ENCODE data around the gene CCDC28A.

Gene CCDC28A

DNA sequence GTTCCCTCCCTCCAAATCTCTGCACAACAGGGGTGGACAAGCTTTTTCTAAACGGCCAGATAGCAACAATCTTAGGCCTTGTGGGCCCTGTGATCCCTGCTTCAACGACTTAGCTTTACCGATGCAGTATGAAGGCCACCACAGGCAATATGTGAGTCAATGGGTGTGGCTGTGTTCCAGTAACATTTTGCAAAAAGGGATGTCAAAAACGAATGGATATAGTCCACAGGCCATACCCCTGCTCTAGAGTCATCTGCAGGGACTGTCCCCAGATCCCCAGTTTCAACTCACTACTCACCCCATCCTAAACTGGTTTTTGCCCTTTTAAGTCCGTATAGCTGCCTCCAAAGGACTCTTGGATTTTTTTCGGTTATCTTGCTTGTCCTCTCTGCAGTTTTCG, 56.7 kb downstream of the CCDC28A start:
- ATAC-seq = no peak
- TF ChIP-seq BACH2 (CRISPR knock-in tag; IDR thresholded peaks at IDR 0.05; ENCODE audit: borderline replicate concordance) = no peak
- no peak for TF ChIP-seq ZNF70 (CRISPR knock-in tag; IDR thresholded peaks at IDR 0.05)
- no peak for TF ChIP-seq PATZ1 (CRISPR knock-in tag; IDR thresholded peaks at IDR 0.05; ENCODE audit: borderline replicate concordance)
- TF ChIP-seq, protein P1, sequence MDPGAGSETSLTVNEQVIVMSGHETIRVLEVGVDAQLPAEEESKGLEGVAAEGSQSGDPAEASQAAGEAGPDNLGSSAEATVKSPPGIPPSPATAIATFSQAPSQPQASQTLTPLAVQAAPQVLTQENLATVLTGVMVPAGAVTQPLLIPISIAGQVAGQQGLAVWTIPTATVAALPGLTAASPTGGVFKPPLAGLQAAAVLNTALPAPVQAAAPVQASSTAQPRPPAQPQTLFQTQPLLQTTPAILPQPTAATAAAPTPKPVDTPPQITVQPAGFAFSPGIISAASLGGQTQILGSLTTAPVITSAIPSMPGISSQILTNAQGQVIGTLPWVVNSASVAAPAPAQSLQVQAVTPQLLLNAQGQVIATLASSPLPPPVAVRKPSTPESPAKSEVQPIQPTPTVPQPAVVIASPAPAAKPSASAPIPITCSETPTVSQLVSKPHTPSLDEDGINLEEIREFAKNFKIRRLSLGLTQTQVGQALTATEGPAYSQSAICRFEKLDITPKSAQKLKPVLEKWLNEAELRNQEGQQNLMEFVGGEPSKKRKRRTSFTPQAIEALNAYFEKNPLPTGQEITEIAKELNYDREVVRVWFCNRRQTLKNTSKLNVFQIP (CRISPR knock-in tag; IDR thresholded peaks at IDR 0.05; ENCODE audit: borderline replicate concordance, low read depth) = no peak
- TF ChIP-seq PPARA (CRISPR knock-in tag; IDR thresholded peaks at IDR 0.05; ENCODE audit: borderline replicate concordance) = no peak
- no peak for TF ChIP-seq SNAI2 (CRISPR knock-in tag; IDR thresholded peaks at IDR 0.05)
- no peak for TF ChIP-seq TOX (CRISPR knock-in tag; IDR thresholded peaks at IDR 0.05; ENCODE audit: borderline replicate concordance)
- no peak for TF ChIP-seq ESRRG (CRISPR knock-in tag; IDR thresholded peaks at IDR 0.05)
- no peak for TF ChIP-seq ARNTL (CRISPR knock-in tag; IDR thresholded peaks at IDR 0.05; ENCODE audit: borderline replicate concordance, low read depth)
- no peak for TF ChIP-seq ZNF8 (CRISPR knock-in tag; IDR thresholded peaks at IDR 0.05)

DNA sequence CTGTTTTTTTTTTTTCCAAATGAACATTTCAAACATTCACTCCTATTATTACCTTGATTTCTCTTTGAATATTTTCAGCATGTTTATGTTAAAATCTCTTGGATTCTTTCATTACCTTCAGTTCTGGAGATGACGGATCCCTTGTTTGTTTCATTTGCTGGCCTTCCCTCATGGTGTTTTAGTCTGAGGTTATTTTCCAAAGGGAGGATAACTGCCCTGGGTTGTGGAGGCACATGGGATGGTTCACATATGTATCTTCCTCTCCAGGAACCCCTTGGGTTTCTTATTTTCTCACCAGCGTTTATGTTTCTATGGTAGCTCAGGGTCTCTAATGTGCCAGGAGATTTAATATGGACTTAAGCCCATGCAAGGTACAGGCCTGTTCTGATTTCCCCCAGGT, 58.6 kb downstream of the CCDC28A start:
- no peak for ATAC-seq
- TF ChIP-seq ESRRG (CRISPR knock-in tag; IDR thresholded peaks at IDR 0.05) = no peak
- TF ChIP-seq BACH2 (CRISPR knock-in tag; IDR thresholded peaks at IDR 0.05; ENCODE audit: borderline replicate concordance) = no peak
- TF ChIP-seq, protein P2, sequence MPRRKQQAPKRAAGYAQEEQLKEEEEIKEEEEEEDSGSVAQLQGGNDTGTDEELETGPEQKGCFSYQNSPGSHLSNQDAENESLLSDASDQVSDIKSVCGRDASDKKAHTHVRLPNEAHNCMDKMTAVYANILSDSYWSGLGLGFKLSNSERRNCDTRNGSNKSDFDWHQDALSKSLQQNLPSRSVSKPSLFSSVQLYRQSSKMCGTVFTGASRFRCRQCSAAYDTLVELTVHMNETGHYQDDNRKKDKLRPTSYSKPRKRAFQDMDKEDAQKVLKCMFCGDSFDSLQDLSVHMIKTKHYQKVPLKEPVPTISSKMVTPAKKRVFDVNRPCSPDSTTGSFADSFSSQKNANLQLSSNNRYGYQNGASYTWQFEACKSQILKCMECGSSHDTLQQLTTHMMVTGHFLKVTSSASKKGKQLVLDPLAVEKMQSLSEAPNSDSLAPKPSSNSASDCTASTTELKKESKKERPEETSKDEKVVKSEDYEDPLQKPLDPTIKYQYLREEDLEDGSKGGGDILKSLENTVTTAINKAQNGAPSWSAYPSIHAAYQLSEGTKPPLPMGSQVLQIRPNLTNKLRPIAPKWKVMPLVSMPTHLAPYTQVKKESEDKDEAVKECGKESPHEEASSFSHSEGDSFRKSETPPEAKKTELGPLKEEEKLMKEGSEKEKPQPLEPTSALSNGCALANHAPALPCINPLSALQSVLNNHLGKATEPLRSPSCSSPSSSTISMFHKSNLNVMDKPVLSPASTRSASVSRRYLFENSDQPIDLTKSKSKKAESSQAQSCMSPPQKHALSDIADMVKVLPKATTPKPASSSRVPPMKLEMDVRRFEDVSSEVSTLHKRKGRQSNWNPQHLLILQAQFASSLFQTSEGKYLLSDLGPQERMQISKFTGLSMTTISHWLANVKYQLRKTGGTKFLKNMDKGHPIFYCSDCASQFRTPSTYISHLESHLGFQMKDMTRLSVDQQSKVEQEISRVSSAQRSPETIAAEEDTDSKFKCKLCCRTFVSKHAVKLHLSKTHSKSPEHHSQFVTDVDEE (CRISPR knock-in tag; IDR thresholded peaks at IDR 0.05) = no peak
- TF ChIP-seq, protein P3, sequence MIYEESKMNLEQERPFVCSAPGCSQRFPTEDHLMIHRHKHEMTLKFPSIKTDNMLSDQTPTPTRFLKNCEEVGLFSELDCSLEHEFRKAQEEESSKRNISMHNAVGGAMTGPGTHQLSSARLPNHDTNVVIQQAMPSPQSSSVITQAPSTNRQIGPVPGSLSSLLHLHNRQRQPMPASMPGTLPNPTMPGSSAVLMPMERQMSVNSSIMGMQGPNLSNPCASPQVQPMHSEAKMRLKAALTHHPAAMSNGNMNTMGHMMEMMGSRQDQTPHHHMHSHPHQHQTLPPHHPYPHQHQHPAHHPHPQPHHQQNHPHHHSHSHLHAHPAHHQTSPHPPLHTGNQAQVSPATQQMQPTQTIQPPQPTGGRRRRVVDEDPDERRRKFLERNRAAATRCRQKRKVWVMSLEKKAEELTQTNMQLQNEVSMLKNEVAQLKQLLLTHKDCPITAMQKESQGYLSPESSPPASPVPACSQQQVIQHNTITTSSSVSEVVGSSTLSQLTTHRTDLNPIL (CRISPR knock-in tag; IDR thresholded peaks at IDR 0.05; ENCODE audit: low read depth) = no peak
- TF ChIP-seq TOX (CRISPR knock-in tag; IDR thresholded peaks at IDR 0.05; ENCODE audit: borderline replicate concordance) = no peak
- no peak for TF ChIP-seq ZFP3 (CRISPR knock-in tag; IDR thresholded peaks at IDR 0.05)
- TF ChIP-seq OSR1 (CRISPR knock-in tag; IDR thresholded peaks at IDR 0.05) = no peak
- no peak for TF ChIP-seq TCF4 (CRISPR knock-in tag; IDR thresholded peaks at IDR 0.05; ENCODE audit: borderline replicate concordance)
- TF ChIP-seq, protein P1 (CRISPR knock-in tag; IDR thresholded peaks at IDR 0.05; ENCODE audit: borderline replicate concordance, low read depth) = no peak
- TF ChIP-seq ZC3H10 (CRISPR knock-in tag; IDR thresholded peaks at IDR 0.05) = no peak
- no peak for TF ChIP-seq CSRNP3 (CRISPR knock-in tag; IDR thresholded peaks at IDR 0.05)
- no peak for TF ChIP-seq ARNTL (CRISPR knock-in tag; IDR thresholded peaks at IDR 0.05; ENCODE audit: borderline replicate concordance, low read depth)
- TF ChIP-seq ZFP30 (CRISPR knock-in tag; IDR thresholded peaks at IDR 0.05) = no peak

Measured in SK-N-SH treated with all-trans-retinoic acid at 6 μM for 48 hours (cell line).